A673 (cell line): Measurements from ENCODE around the gene PLEKHG3. TPM values are rescaled to one million over a fixed set of nuclear protein-coding genes. Genes with fewer than 3 reads are reported as not detected.

Experiments
- BruUV-seq: library from RNA; stranded (reverse); fragments of 400-500 nt; replicated peaks from 2 replicates; lab custom pipeline; 2021; lab: Mats Ljungman, UMichigan
- CTCF ChIA-PET: fragments of 300-600 bp; sonication (Branson Sonifier 250); formaldehyde crosslinking; loops from one replicate; lab custom pipeline; 2022; ENCODE audit warnings: antibody characterized with exemption; lab: Charles Lee
- POLR2A ChIA-PET: fragments of 300-600 bp; sonication (Branson Sonifier 250); formaldehyde crosslinking; loops from one replicate; lab custom pipeline; 2022; ENCODE audit warnings: antibody characterized with exemption; ENCODE audit not compliant: low non-redundant PET; lab: Charles Lee
- DNase-seq: peaks from one replicate; pipeline ENCODE4 v3.0.0-alpha.2; 2015; ENCODE audit warnings: low spot score
- H3K27ac ChIP-seq: fragments of 200-600 bp; sonication (generic); 2 replicates; pipeline ENCODE4 v1.5.1; 2016; ENCODE audit warnings: mixed run types, low read depth, mild to moderate bottlenecking, mixed read lengths, antibody characterized with exemption, low read length; ENCODE audit not compliant: poor library complexity, severe bottlenecking
- H3K27me3 ChIP-seq: fragments of 200-600 bp; sonication (generic); replicated peaks from 2 replicates; pipeline ENCODE4 v1.6.1; 2017; ENCODE audit warnings: mixed run types, low read depth, mild to moderate bottlenecking, mixed read lengths, antibody characterized with exemption, low read length; ENCODE audit not compliant: insufficient read depth, poor library complexity
- H3K36me3 ChIP-seq: fragments of 200-600 bp; sonication (generic); 2 replicates; pipeline ENCODE4 v1.6.1; 2016; ENCODE audit warnings: mixed run types, mild to moderate bottlenecking, mixed read lengths, antibody characterized with exemption, low read length; ENCODE audit not compliant: insufficient read depth, poor library complexity, severe bottlenecking
- H3K4me1 ChIP-seq: fragments of 200-600 bp; sonication (generic); 2 replicates; pipeline ENCODE4 v1.6.1; 2017; ENCODE audit warnings: mixed run types, mild to moderate bottlenecking, mixed read lengths, antibody characterized with exemption, low read length; ENCODE audit not compliant: insufficient read depth, poor library complexity, severe bottlenecking
- H3K4me3 ChIP-seq: fragments of 200-600 bp; sonication (generic); 2 replicates; pipeline ENCODE4 v1.5.1; 2016; ENCODE audit warnings: low read depth, mixed run types, mild to moderate bottlenecking, mixed read lengths, low read length; ENCODE audit not compliant: poor library complexity, severe bottlenecking
- H3K9me3 ChIP-seq: fragments of 200-600 bp; sonication (generic); 2 replicates; pipeline ENCODE4 v1.6.1; 2016; ENCODE audit warnings: mixed run types, low read depth, mild to moderate bottlenecking, mixed read lengths, antibody characterized with exemption, low read length; ENCODE audit not compliant: poor library complexity, severe bottlenecking
- CTCF ChIP-seq: fragments of 300-800, 200-600 bp; sonication (generic); conservative IDR thresholded peaks from 2 replicates; pipeline ENCODE4 v1.5.1; 2017; ENCODE audit warnings: low read depth, mild to moderate bottlenecking, antibody characterized with exemption, low read length, moderate library complexity, mixed read lengths
- EZH2 ChIP-seq: fragments of 200-600 bp; sonication (generic); IDR thresholded peaks from 2 replicates; pipeline ENCODE4 v1.6.1; 2017; ENCODE audit warnings: borderline replicate concordance, low read depth, mild to moderate bottlenecking, mixed read lengths, antibody characterized with exemption, low read length; ENCODE audit not compliant: poor library complexity, severe bottlenecking
- intact Hi-C: fragments of 100-400 bp; cut with micrococcal nuclease; formaldehyde crosslinking; loops from one replicate; pipeline ENCODE4 v1.10.0; 2022; ENCODE audit not compliant: unreplicated experiment
- total RNA-seq: library from RNA; stranded (reverse); gene quantifications from 2 replicates; pipeline ENCODE4 v1.2.3, GENCODE V29; 2021

PLEKHG3 gene
- total RNA-seq, 1 experiment from 2014 or later: 29.6 TPM

- ChIA-PET CTCF (no interaction called here), POLR2A (no interaction called here)
- H3K36me3 ChIP-seq: peaks cover 4% of the 10 kb centered on the region
- no peaks in the 10 kb centered on the region for H3K27me3 ChIP-seq
- no peak overlapping the region for H3K4me3 ChIP-seq
- H3K9me3 ChIP-seq: no peaks in the 10 kb centered on the region
- TF ChIP-seq EZH2 (no peak), CTCF (no peak)
- no peak overlapping the region for H3K27ac ChIP-seq
- peaks cover 38% of the 10 kb centered on the region for H3K4me1 ChIP-seq
- BruUV-seq: no TSS peak
- intact Hi-C loops: no loop called here
- no peak for DNase-seq
Observed at GRCh38 chr14:64722842-64723447, 18.7 kb downstream of the PLEKHG3 start.

GRCh38 chr14:64723691-64724577 lies 19.7 kb downstream of the PLEKHG3 start:
- ChIA-PET CTCF (no interaction called here), POLR2A (no interaction called here)
- Histone ChIP-seq H3K9me3 (no peaks in the 10 kb centered on the region), H3K27me3 (no peaks in the 10 kb centered on the region), H3K4me1 (peaks cover 38% of the 10 kb centered on the region), H3K36me3 (peaks cover 4% of the 10 kb centered on the region), H3K4me3 (no peak overlapping the region), H3K27ac (no peak overlapping the region)
- no peak for DNase-seq
- TF ChIP-seq EZH2: no peak
- intact Hi-C loops: no loop called here
- BruUV-seq: no TSS peak

DNA sequence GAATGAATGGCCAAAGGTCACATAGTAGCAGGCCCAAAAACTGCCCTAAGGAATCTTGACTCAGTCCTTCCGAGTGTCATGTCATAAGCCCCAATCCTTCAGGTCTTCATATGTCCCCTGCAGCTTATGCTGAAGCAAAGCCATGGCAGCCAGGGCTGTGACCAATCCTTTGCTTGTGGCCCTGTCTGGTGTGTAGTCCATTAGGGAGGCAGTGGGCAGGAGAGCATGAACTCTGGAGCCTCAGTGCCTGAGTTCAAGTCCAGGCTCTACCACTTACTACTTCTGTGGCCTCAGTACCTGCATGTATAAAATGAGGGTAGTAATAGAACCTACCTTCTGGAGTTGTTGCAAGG lies 20.3 kb downstream of the PLEKHG3 start:
- ChIA-PET CTCF (no interaction called here), POLR2A (no interaction called here)
- intact Hi-C loops: no loop called here
- Histone ChIP-seq H3K27me3 (no peaks in the 10 kb centered on the region), H3K36me3 (peaks cover 4% of the 10 kb centered on the region), H3K4me3 (no peak overlapping the region), H3K4me1 (peaks cover 38% of the 10 kb centered on the region), H3K27ac (peak overlapping the region; percentile 18), H3K9me3 (no peaks in the 10 kb centered on the region)
- no peak for DNase-seq
- no peak for TF ChIP-seq CTCF
- no peak for TF ChIP-seq EZH2
- no TSS peak for BruUV-seq
